Measurements from ENCODE around the gene NRCAM. TPM values are rescaled to one million over a fixed set of nuclear protein-coding genes. Genes with fewer than 3 reads are reported as not detected.

NRCAM gene
- total RNA-seq, 1 experiment from 2014 or later: 2.7 TPM

DNA sequence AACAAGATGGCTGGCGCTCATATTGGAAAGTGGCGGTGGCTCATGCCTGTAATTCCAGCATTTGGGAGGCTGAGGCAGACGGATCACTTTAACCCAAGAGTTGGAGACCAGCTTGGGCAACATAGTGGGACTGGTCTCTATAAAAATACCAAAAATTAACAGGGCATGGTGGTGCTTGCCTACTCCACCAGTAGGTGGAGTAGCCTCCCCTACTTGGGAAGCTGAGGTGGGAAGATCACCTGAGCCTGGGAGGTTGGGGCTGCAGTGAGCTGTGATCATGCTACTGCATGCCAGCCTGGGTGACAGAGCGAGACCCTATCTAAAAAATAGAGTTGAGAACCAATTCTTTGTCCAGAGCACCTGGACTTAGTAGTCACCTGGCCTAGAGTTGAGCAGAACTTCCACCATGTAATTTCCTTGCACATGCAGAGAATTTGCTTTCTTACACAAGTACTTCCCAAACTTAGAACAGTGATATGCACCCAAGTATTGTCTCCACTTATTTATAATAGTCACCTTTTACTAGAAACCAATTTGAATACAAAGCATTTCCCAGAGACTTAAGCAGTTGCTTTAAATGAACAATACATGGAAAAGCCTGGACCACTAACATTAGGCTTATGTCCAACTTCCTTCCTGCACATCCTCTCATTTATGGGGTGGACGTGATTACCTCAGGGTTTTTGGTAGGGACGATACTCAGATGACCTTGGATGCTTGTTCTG lies 342.0 kb downstream of the NRCAM start (continued):
- TF ChIP-seq, protein P1, sequence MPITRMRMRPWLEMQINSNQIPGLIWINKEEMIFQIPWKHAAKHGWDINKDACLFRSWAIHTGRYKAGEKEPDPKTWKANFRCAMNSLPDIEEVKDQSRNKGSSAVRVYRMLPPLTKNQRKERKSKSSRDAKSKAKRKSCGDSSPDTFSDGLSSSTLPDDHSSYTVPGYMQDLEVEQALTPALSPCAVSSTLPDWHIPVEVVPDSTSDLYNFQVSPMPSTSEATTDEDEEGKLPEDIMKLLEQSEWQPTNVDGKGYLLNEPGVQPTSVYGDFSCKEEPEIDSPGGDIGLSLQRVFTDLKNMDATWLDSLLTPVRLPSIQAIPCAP (CRISPR knock-in tag; IDR thresholded peaks at IDR 0.05): no peak

DNA sequence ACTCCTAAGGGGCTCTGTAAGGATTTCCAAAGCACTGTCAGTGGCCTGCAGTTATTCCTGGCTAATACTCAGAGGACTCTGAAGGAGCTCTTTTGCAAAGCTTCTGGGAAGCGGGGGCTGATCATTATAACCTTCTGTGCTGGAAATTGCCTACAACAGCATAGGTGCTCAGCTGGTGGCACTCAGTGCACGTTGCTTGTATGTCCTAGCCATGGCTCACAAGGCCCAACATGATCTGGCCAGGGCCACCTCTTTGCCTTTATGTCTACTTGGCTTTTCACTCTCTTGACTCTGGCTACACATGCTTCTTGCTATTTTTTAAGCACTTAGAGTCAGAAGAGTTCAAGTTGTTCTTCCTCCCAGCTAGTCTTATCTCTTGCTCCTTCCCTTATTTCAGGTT lies 343.6 kb downstream of the NRCAM start:
- Mint-ChIP-seq H3K27me3 (ENCODE audit: low read depth) (no peaks in the 10 kb centered on the region), H3K36me3 (no peaks in the 10 kb centered on the region), H3K9me3 (no peaks in the 10 kb centered on the region), H3K4me1 (no peaks in the 10 kb centered on the region), H3K27ac (no peak overlapping the region), H3K4me3 (no peak overlapping the region)
- ChIA-PET POLR2A (interaction anchor here (0.7 kb wide), 1 partner anchor 12 kb away, joined by 3 read pairs; no protein-coding TSS in a partner anchor), CTCF (interaction anchor here (0.8 to 2.7 kb wide), 2 partner anchors 11 to 33 kb away, joined by 3 to 65 read pairs; no protein-coding TSS in a partner anchor)
- DNase-seq (ENCODE audit: low spot score) (no peak), ATAC-seq (no peak)
- TF ChIP-seq, protein P2, sequence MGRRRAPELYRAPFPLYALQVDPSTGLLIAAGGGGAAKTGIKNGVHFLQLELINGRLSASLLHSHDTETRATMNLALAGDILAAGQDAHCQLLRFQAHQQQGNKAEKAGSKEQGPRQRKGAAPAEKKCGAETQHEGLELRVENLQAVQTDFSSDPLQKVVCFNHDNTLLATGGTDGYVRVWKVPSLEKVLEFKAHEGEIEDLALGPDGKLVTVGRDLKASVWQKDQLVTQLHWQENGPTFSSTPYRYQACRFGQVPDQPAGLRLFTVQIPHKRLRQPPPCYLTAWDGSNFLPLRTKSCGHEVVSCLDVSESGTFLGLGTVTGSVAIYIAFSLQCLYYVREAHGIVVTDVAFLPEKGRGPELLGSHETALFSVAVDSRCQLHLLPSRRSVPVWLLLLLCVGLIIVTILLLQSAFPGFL (CRISPR knock-in tag; IDR thresholded peaks at IDR 0.05; ENCODE audit: borderline replicate concordance): no peak
- TF ChIP-seq IRF2 (CRISPR knock-in tag; IDR thresholded peaks at IDR 0.05; ENCODE audit: borderline replicate concordance, low read depth) (no peak), ELF4 (CRISPR knock-in tag; IDR thresholded peaks at IDR 0.05; ENCODE audit: low read depth) (no peak), SMAD3 (CRISPR knock-in tag; IDR thresholded peaks at IDR 0.05; ENCODE audit: borderline replicate concordance) (no peak), NR1H2 (CRISPR knock-in tag; IDR thresholded peaks at IDR 0.05) (no peak), NFE2L1 (CRISPR knock-in tag; IDR thresholded peaks at IDR 0.05) (no peak), ZNF423 (CRISPR knock-in tag; IDR thresholded peaks at IDR 0.05) (no peak), GRHL2 (CRISPR knock-in tag; IDR thresholded peaks at IDR 0.05; ENCODE audit: insufficient replicate concordance, severe bottlenecking) (no peak), TCF7 (CRISPR knock-in tag; IDR thresholded peaks at IDR 0.05; ENCODE audit: low read depth) (no peak), ZNF317 (CRISPR knock-in tag; IDR thresholded peaks at IDR 0.05; ENCODE audit: borderline replicate concordance, low read depth) (no peak), MXD4 (CRISPR knock-in tag; IDR thresholded peaks at IDR 0.05; ENCODE audit: borderline replicate concordance) (no peak)
- TF ChIP-seq, protein P3, sequence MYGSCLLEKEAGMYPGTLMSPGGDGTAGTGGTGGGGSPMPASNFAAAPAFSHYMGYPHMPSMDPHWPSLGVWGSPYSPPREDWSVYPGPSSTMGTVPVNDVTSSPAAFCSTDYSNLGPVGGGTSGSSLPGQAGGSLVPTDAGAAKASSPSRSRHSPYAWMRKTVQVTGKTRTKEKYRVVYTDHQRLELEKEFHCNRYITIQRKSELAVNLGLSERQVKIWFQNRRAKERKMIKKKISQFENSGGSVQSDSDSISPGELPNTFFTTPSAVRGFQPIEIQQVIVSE (CRISPR knock-in tag; IDR thresholded peaks at IDR 0.05; ENCODE audit: borderline replicate concordance): no peak
- TF ChIP-seq, protein P4, sequence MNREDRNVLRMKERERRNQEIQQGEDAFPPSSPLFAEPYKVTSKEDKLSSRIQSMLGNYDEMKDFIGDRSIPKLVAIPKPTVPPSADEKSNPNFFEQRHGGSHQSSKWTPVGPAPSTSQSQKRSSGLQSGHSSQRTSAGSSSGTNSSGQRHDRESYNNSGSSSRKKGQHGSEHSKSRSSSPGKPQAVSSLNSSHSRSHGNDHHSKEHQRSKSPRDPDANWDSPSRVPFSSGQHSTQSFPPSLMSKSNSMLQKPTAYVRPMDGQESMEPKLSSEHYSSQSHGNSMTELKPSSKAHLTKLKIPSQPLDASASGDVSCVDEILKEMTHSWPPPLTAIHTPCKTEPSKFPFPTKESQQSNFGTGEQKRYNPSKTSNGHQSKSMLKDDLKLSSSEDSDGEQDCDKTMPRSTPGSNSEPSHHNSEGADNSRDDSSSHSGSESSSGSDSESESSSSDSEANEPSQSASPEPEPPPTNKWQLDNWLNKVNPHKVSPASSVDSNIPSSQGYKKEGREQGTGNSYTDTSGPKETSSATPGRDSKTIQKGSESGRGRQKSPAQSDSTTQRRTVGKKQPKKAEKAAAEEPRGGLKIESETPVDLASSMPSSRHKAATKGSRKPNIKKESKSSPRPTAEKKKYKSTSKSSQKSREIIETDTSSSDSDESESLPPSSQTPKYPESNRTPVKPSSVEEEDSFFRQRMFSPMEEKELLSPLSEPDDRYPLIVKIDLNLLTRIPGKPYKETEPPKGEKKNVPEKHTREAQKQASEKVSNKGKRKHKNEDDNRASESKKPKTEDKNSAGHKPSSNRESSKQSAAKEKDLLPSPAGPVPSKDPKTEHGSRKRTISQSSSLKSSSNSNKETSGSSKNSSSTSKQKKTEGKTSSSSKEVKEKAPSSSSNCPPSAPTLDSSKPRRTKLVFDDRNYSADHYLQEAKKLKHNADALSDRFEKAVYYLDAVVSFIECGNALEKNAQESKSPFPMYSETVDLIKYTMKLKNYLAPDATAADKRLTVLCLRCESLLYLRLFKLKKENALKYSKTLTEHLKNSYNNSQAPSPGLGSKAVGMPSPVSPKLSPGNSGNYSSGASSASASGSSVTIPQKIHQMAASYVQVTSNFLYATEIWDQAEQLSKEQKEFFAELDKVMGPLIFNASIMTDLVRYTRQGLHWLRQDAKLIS (CRISPR knock-in tag; IDR thresholded peaks at IDR 0.05; ENCODE audit: borderline replicate concordance): no peak
- TF ChIP-seq, protein P5, sequence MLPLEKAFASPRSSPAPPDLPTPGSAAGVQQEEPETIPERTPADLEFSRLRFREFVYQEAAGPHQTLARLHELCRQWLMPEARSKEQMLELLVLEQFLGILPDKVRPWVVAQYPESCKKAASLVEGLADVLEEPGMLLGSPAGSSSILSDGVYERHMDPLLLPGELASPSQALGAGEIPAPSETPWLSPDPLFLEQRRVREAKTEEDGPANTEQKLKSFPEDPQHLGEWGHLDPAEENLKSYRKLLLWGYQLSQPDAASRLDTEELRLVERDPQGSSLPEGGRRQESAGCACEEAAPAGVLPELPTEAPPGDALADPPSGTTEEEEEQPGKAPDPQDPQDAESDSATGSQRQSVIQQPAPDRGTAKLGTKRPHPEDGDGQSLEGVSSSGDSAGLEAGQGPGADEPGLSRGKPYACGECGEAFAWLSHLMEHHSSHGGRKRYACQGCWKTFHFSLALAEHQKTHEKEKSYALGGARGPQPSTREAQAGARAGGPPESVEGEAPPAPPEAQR (CRISPR knock-in tag; IDR thresholded peaks at IDR 0.05): no peak
- TF ChIP-seq, protein P6, sequence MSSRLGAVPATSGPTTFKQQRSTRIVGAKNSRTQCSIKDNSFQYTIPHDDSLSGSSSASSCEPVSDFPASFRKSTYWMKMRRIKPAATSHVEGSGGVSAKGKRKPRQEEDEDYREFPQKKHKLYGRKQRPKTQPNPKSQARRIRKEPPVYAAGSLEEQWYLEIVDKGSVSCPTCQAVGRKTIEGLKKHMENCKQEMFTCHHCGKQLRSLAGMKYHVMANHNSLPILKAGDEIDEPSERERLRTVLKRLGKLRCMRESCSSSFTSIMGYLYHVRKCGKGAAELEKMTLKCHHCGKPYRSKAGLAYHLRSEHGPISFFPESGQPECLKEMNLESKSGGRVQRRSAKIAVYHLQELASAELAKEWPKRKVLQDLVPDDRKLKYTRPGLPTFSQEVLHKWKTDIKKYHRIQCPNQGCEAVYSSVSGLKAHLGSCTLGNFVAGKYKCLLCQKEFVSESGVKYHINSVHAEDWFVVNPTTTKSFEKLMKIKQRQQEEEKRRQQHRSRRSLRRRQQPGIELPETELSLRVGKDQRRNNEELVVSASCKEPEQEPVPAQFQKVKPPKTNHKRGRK (CRISPR knock-in tag; IDR thresholded peaks at IDR 0.05; ENCODE audit: borderline replicate concordance): no peak
- TF ChIP-seq, protein P7, sequence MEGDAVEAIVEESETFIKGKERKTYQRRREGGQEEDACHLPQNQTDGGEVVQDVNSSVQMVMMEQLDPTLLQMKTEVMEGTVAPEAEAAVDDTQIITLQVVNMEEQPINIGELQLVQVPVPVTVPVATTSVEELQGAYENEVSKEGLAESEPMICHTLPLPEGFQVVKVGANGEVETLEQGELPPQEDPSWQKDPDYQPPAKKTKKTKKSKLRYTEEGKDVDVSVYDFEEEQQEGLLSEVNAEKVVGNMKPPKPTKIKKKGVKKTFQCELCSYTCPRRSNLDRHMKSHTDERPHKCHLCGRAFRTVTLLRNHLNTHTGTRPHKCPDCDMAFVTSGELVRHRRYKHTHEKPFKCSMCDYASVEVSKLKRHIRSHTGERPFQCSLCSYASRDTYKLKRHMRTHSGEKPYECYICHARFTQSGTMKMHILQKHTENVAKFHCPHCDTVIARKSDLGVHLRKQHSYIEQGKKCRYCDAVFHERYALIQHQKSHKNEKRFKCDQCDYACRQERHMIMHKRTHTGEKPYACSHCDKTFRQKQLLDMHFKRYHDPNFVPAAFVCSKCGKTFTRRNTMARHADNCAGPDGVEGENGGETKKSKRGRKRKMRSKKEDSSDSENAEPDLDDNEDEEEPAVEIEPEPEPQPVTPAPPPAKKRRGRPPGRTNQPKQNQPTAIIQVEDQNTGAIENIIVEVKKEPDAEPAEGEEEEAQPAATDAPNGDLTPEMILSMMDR (IDR thresholded peaks at IDR 0.05): no peak
- TF ChIP-seq, protein P8, sequence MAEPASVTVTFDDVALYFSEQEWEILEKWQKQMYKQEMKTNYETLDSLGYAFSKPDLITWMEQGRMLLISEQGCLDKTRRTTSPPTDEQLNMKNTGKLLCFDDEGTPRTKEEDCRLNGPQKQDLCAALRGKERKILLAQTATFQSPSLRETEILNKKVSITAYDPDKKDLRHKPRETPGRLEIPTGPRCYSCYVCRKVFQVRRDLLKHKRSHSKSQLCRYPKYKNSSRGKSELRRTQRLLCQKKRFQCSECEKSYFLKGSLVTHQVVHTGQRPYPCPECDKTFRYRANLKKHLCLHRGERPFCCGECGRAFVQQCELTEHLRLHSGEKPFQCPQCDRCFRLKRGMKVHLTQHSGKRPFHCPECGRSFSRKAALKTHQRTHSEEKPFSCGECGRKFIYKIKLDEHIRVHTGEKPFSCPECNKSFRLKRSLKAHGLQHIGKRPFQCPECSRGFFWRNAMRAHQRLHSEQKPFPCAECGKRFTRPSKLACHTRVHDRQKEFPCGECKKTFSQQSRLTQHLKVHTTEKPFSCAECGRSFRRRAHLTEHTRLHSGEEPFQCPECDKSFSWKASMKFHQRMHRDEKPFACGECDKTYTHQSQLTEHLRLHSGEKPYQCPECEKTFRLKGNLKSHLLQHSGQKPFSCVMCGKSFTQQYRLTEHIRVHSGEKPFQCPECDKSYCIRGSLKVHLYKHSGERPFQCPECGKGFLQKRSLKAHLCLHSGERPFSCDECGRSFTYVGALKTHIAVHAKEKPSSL (CRISPR knock-in tag; conservative IDR thresholded peaks at IDR 0.05): no peak
